Measurements from ENCODE around the gene DYNLT2B.

The DYNLT2B gene

GRCh38 chr3:196298521-196298920, 19.5 kb downstream of the DYNLT2B start:
- Histone ChIP-seq H3K27me3 (no peaks in the 10 kb centered on the region), H3K4me3 (ENCODE audit: low read depth in 1 of 2, low read length in 1 of 2) (no peak overlapping the region), H3K4me1 (ENCODE audit: control insufficient read depth in 1 of 2, insufficient read depth in 1 of 2, low read depth in 1 of 2, low read length in 1 of 2) (no peaks in the 10 kb centered on the region), H3K36me3 (no peaks in the 10 kb centered on the region), H3K9me3 (no peaks in the 10 kb centered on the region), H3K27ac (no peak overlapping the region)
- TF ChIP-seq CTCF (IDR thresholded peaks at IDR 0.05): no peak

- H3K36me3 ChIP-seq: no peaks in the 10 kb centered on the region
- no peak overlapping the region for H3K4me3 ChIP-seq (ENCODE audit: low read depth in 1 of 2, low read length in 1 of 2)
- peaks cover 6 to 9% of the 10 kb centered on the region in 2 experiments for H3K4me1 ChIP-seq (ENCODE audit: control insufficient read depth in 1 of 2, insufficient read depth in 1 of 2, low read depth in 1 of 2, low read length in 1 of 2)
- H3K27me3 ChIP-seq: no peaks in the 10 kb centered on the region
- H3K9me3 ChIP-seq: no peaks in the 10 kb centered on the region
- TF ChIP-seq CTCF (IDR thresholded peaks at IDR 0.05): no peak
- H3K27ac ChIP-seq: no peak overlapping the region
These were observed 25.6 kb downstream of the DYNLT2B start for GRCh38 chr3:196292286-196292923.

GRCh38 chr3:196288141-196288460, 29.9 kb downstream of the DYNLT2B start:
- TF ChIP-seq CTCF (IDR thresholded peaks at IDR 0.05): no peak
- peaks cover 34 to 43% of the 10 kb centered on the region in 2 experiments for H3K4me1 ChIP-seq (ENCODE audit: control insufficient read depth in 1 of 2, insufficient read depth in 1 of 2, low read depth in 1 of 2, low read length in 1 of 2)
- H3K27ac ChIP-seq: peak overlapping the region; percentile 97
- H3K36me3 ChIP-seq: no peaks in the 10 kb centered on the region
- peak overlapping the region; percentile 90 to 98 for H3K4me3 ChIP-seq (ENCODE audit: low read depth in 1 of 2, low read length in 1 of 2)
- H3K27me3 ChIP-seq: no peaks in the 10 kb centered on the region
- no peaks in the 10 kb centered on the region for H3K9me3 ChIP-seq

DNA sequence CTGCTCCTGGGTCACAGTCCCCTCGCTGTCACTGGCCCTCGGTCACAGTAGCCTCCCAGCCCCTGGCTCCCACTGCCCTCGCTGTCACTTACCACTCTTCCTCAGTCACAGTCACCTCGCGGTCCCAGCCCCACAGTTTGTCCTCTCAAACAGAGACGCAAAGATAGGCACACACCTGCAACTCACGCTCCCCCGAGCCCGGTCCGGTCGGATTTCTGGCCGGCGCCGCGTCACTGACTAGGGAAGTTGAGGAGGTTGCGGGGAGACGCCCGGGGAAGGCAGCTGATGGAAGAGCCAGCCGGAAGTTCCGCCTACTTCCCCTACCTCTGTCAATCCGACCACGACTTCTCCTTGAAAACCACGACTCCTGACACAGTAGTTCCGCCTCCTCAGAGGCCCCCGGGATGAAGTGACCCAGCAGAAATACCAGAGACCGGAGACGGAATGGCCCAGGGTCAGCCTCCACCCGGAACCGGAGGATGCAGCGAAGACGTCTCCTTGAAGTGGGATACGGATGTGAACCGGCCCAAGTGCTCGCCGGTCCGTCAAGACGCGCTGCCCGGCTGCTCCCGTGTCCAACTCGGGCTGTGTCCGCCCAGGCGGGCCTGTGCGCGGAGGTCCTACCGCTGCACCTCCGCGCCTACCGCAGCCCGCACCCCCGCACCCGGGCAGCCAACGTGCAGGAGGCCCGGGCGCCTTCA, 30.4 kb downstream of the DYNLT2B start, which contains the start of gene PCYT1A:
TSS of gene PCYT1A (minus strand) at position 287 of the 701 bp plus-strand sequence. CDS start 17,195 bp downstream, outside the sequence.
- Histone ChIP-seq H3K27ac (peak within 1 kb of the TSS; percentile 97), H3K36me3 (no peaks in the 10 kb centered on the region), H3K4me1 (ENCODE audit: control insufficient read depth in 1 of 2, insufficient read depth in 1 of 2, low read depth in 1 of 2, low read length in 1 of 2) (peaks cover 34 to 43% of the 10 kb centered on the region in 2 experiments), H3K9me3 (no peaks in the 10 kb centered on the region), H3K4me3 (ENCODE audit: low read depth in 1 of 2, low read length in 1 of 2) (peak within 1 kb of the TSS; percentile 90 to 98), H3K27me3 (no peaks in the 10 kb centered on the region)
- TF ChIP-seq CTCF (IDR thresholded peaks at IDR 0.05): no peak

DNA sequence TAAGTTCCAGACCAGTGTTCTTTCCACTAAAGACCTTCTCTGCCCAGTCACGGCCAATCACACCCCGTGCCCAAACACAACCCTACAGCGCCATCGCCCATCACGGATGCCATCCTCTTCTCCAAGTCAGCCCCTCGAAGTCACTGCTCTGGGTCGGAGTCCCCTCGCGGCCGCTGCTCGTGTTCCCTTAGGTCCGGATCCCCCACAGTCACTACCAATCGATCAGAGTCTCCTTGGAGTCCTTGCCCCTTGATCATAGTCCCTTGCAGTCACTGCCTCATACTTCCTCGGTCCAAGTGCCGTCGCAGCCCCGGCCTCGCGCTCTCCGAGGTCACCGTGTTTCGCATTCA, 31.0 kb downstream of the DYNLT2B start:
- peak overlapping the region; percentile 90 to 98 for H3K4me3 ChIP-seq (ENCODE audit: low read depth in 1 of 2, low read length in 1 of 2)
- H3K27ac ChIP-seq: peak overlapping the region; percentile 97
- H3K4me1 ChIP-seq (ENCODE audit: control insufficient read depth in 1 of 2, insufficient read depth in 1 of 2, low read depth in 1 of 2, low read length in 1 of 2): peaks cover 34 to 43% of the 10 kb centered on the region in 2 experiments
- H3K36me3 ChIP-seq: peaks cover 2% of the 10 kb centered on the region
- no peaks in the 10 kb centered on the region for H3K27me3 ChIP-seq
- no peak for TF ChIP-seq CTCF (IDR thresholded peaks at IDR 0.05)
- no peaks in the 10 kb centered on the region for H3K9me3 ChIP-seq
